HK-2 (cell line): ENCODE measurements around the gene LGALS9.
"Not testable (repeated sequence)": the region's sequence is repeated elsewhere in the genome, so short reads cannot be mapped to it uniquely, and the experiment has no call there.

Experiments
- DNase-seq: peaks from one replicate; pipeline ENCODE4 v3.0.0-alpha.2; 2018; ENCODE audit not compliant: unreplicated experiment

The LGALS9 gene

DNA sequence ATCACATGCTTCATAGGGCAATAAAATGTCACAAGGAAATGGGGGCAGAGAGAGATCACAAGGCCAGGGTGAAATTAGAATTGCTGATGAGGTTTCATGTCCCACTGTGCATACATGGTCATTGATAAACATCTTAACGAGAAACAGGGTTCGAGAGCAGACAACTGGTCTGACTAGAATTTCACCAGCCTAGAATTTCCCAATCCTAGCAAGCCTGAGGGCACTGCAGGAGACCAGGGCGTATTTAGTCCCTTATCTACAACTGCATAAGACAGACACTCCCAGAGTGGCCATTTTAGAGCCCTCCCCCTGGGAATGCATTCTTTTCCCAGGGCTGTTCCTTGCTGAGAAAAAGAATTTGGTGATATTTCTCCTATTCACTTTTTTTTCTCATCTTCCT, 55.3 kb downstream of the LGALS9 start:
- not testable (repeated sequence) for DNase-seq

GRCh38 chr17:27690882-27691281, 59.9 kb downstream of the LGALS9 start:
- no peak for DNase-seq

DNA sequence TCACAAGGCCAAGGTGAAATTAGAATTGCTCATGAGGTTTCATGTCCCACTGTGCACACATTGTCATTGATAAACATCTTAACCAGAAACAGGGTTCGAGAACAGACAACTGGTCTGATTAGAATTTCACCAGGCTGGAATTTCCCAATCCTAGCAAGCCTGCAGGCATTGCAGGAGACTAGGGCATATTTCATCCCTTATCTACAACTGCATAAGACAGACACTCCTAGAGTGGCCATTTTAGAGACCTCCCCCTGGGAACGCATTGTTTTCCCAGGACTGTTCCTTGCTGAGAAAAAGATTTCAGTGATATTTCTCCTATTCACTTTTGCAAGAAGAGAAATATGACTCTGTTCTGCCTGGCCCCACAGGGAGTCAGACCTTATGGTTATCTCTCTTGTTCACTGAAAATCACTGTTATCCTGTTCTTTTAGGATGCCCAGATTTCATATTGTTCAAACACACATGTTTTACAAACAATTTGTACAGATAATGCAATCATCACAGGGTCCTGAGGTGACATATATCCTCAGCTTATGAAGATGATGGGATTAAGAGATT, 64.3 kb downstream of the LGALS9 start:
- DNase-seq, result not testable (repeated sequence)
